Measurements from ENCODE around the gene ABCB6. TPM values are rescaled to one million over a fixed set of nuclear protein-coding genes. Genes with fewer than 3 reads are reported as not detected.
A peak's percentile ranks its signal among the peaks of the same experiment; 100 is the strongest.
"Not testable (repeated sequence)": the region's sequence is repeated elsewhere in the genome, so short reads cannot be mapped to it uniquely, and the experiment has no call there.

ABCB6 gene
- polyA plus RNA-seq (2012; ENCODE audit: insufficient read depth, insufficient read length, low read depth): 69.9 TPM

DNA sequence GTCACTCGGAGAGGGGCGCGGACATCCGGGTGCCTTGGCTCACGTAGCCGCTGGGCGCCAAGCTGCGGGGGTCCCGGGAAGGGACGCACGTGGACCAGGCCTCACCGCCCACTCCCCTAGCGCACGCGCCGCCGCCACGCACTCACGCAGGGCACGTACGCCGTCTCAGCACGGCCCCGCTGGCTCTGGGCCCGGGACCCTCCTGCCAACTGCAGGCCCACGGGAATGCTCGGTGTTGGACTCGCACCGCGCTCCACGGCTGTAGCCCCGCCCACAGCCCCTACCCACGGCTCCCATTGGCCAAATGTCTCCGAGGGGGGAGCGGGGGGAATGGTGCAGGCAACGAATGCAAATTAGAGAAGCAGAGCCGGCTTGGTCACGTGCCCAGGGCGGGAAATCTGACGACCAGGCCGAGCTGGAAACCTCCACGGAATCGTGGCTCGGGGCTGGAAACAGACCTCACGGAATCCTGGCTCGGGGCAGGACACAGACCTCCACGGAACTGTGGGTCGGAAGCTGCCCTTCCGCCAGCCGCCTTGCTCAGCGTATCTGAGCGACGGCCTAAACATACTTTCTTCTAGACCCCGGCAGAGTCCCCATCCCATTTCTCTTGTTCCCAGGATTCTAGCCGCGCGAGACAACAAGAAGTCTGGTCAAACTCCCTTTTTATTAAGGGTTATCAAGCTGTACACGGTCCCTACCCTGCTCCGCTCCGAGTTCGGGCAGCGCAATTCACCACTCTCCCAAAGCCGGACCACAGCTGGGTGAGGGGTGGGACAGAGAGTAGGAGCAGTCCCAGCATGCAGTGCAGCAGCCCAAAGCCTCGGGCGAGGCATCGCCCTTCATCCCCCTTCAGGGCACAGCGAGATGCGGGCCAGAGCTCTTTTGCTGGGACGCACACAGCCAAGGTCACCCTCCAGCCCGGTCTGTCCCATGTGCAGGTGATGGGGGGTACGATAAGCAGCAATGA lies at the start of gene ABCB6:
TSS of gene ABCB6 (minus strand) at position 227 of the 970 bp plus-strand sequence. CDS start 285 bp downstream, outside the sequence.
- Histone ChIP-seq H3K4me1 (peaks cover 5% of the 10 kb centered on the region), H3K4me3 (ENCODE audit: low read depth, low read length) (peak within 1 kb of the TSS; percentile 85), H3K36me3 (peaks cover 59% of the 10 kb centered on the region), H3K9me3 (no peaks in the 10 kb centered on the region), H3K27me3 (no peaks in the 10 kb centered on the region)
- DNase-seq: peak; percentile 100
- TF ChIP-seq CTCF (IDR thresholded peaks at IDR 0.05; ENCODE audit: low read depth, low read length): no peak

- Histone ChIP-seq H3K4me3 (ENCODE audit: low read depth, low read length) (no peak overlapping the region), H3K36me3 (no peaks in the 10 kb centered on the region), H3K9me3 (no peaks in the 10 kb centered on the region), H3K4me1 (peaks cover 13% of the 10 kb centered on the region), H3K27me3 (no peaks in the 10 kb centered on the region; the same call in 1 of the 2 replicates)
- TF ChIP-seq CTCF (IDR thresholded peaks at IDR 0.05; ENCODE audit: low read depth, low read length): no peak
- DNase-seq: no peak
Observed at GRCh38 chr2:219268294-219268693, 49.5 kb upstream of the ABCB6 start.

DNA sequence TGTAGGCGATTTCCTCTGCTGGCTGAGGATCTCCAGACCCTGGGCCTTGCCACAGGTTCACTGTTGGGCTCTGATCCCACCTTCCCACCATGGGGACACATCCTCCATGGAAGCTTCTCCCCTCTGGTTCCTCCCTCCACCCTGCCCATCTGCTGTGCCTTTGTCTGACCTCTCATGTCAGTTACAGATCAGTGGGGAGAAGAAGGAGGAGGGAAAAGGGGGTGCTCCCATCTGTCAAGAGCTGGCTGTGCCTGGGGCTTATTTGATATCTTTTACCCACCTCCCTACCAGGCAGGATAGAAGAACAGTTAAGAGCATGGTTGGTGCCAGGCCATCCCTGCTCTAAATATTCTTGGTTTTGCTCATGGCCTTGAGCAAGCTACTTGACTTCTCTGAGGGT lies 48.1 kb upstream of the ABCB6 start:
- H3K36me3 ChIP-seq: no peaks in the 10 kb centered on the region
- TF ChIP-seq CTCF (IDR thresholded peaks at IDR 0.05; ENCODE audit: low read depth, low read length): no peak
- no peaks in the 10 kb centered on the region for H3K9me3 ChIP-seq
- peaks cover 13% of the 10 kb centered on the region for H3K4me1 ChIP-seq
- no peak overlapping the region for H3K4me3 ChIP-seq (ENCODE audit: low read depth, low read length)
- no peaks in the 10 kb centered on the region; the same call in 1 of the 2 replicates for H3K27me3 ChIP-seq
- no peak for DNase-seq

GRCh38 chr2:219266232-219266631 lies 47.5 kb upstream of the ABCB6 start:
- TF ChIP-seq CTCF (IDR thresholded peaks at IDR 0.05; ENCODE audit: low read depth, low read length): no peak
- H3K27me3 ChIP-seq: no peaks in the 10 kb centered on the region; the same call in 1 of the 2 replicates
- H3K9me3 ChIP-seq: no peaks in the 10 kb centered on the region
- peaks cover 13% of the 10 kb centered on the region for H3K4me1 ChIP-seq
- no peaks in the 10 kb centered on the region for H3K36me3 ChIP-seq
- H3K4me3 ChIP-seq (ENCODE audit: low read depth, low read length): no peak overlapping the region
- DNase-seq: no peak

GRCh38 chr2:219261024-219261855 lies 42.5 kb upstream of the ABCB6 start:
- DNase-seq: no peak
- TF ChIP-seq CTCF (IDR thresholded peaks at IDR 0.05; ENCODE audit: low read depth, low read length): no peak

GRCh38 chr2:219258942-219259341 lies 40.2 kb upstream of the ABCB6 start:
- H3K27me3 ChIP-seq: peaks cover 26% of the 10 kb centered on the region
- H3K36me3 ChIP-seq; H3K9me3 ChIP-seq; DNase-seq; H3K4me1 ChIP-seq; H3K4me3 ChIP-seq (ENCODE audit: low read depth, low read length): not testable (repeated sequence)

More at GRCh38 chr2:219261024-219261855, 42.5 kb upstream of the ABCB6 start:
- Histone ChIP-seq H3K4me1 (peaks cover 5% of the 10 kb centered on the region; the same call in 1 of the 2 replicates), H3K36me3 (no peaks in the 10 kb centered on the region), H3K27me3 (peaks cover 3% of the 10 kb centered on the region), H3K9me3 (no peaks in the 10 kb centered on the region), H3K4me3 (ENCODE audit: low read depth, low read length) (no peak overlapping the region)

Data from BE2C (cell line).